ENCODE data around the gene STPG2. TPM values are rescaled to one million over a fixed set of nuclear protein-coding genes. Genes with fewer than 3 reads are reported as not detected.

Gene STPG2
- under 1 TPM in 1 of 2 donors, not detected in 1; 0.25 TPM for total RNA-seq
- long read RNA-seq: 0 reads

DNA sequence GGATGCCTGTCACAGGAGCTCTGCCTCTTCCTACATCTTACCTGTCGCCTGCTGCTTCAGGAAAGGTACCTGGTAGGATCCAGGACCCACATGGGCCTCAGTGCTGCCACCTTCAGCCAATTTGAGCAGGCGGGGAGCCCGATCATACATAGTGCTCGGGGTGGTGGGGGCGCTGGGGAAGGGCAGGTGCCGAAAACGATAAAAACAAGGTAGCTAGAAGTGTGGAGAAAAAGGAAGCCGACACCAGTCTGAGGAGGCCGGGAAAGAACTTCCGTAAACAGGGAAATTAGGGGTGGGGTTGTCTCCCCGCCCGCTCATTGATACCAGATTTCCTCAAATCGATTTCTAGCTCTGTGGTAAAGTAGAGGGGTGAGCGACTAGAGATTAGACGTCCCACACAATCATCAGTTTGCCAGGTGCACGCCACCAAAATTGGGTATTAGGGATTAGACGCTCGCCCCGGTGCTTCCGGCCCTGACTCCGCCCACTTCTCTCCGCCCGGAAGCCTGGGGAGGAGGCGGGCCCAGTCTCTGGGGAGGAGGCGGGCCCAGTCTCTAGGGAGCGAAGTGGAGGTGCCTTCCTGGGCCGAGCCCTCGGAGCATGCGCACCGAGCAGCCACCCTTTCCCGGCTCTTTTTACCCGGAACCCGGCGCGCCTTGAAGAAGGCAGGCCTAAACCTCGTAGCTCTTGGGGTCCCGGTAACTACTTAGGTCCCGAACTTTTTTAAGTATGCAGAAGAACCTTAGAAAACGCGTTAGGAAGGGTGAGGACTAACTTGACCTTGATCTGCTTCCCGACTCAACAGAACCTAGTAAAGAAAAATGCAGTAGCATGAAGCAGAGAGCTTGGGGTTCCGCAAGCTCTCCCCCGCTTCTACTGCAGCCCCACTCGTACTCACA is at the start of gene STPG2:
Gene STPG2, minus strand, starts transcription at position 476 of the 899 bp plus-strand sequence.
- intact Hi-C loops (cut with DNase I, micrococcal nuclease): loop anchor here in 1 of 2 donors (10.0 kb wide), 1 partner anchor 912 kb away; no protein-coding TSS in a partner anchor

GRCh38 chr4:98185279-98185678 is 42.0 kb upstream of the STPG2 start:
- no peak for DNase-seq
- intact Hi-C loops (cut with DNase I, micrococcal nuclease): no loop called here
- no peak for ATAC-seq

More for the DNA sequence above, at the start of gene STPG2:
- ATAC-seq (peak; percentile 99), DNase-seq (peak; percentile 95)

DNA sequence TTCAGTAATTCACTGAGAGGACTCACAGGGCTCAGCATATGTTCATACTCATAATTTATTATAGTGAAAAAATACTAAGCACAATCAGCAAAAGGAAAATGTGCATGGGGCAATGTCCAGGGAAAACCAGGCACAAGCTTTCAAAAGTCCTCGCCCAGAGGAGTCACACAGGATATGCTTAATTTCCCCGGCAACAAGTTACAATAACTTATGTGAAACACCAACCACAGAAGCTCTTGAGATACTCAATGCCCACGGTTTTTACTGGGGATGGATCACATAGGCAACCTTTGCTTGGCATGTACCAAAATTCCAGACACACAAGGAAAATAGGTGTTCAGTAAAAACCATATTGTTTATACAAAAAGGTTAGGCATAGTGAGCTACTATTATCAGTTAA is 38.5 kb upstream of the STPG2 start:
- ATAC-seq: no peak
- DNase-seq: no peak
- intact Hi-C loops (cut with DNase I, micrococcal nuclease): no loop called here

DNA sequence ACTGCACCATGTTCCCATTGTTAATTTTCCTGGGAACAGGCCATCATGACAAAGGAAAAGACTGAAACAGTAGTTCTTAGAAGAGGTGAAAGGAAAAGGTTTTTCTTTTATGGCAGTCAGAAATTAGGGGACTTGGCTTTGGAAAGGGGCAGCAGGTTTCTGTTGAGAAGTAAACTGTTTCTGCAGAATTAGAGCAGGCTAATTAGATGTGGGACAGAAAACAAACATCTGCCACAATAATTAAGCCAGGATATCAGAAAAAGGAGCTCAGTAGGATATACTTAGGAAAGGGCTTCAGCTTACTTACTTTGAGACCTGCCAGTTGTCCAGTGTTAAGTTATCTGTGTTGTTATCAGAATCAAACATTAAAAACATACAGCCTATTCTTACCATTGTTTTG is 36.7 kb upstream of the STPG2 start:
- DNase-seq (no peak), ATAC-seq (no peak)
- intact Hi-C loops (cut with DNase I, micrococcal nuclease): no loop called here

- intact Hi-C loops (cut with DNase I, micrococcal nuclease): no loop called here
- DNase-seq (no peak), ATAC-seq (no peak)
Observed at GRCh38 chr4:98176531-98176930, 33.3 kb upstream of the STPG2 start.

DNA sequence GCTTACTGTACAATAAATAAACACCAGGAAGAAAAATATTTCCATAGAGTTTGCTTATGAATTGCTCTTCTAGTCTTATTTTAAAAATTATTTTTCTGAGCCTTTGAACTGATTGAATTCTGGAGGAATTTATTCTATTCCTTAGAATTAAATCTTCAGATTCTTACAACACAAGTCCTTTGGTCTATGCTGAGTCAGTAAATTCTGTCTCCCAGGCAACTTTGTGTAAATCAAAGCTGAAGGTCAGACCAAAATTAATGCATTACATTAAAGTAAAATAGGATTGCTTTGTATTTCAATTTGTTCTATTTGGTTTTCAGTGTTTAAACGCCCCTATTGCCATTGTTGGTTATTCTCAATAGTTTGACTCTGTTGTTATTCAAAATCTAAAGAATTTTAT is 26.8 kb upstream of the STPG2 start:
- DNase-seq: no peak
- intact Hi-C loops (cut with DNase I, micrococcal nuclease): no loop called here
- no peak for ATAC-seq

GRCh38 chr4:98166731-98167041 is 23.4 kb upstream of the STPG2 start:
- DNase-seq (no peak), ATAC-seq (no peak)
- intact Hi-C loops (cut with DNase I, micrococcal nuclease): no loop called here

DNA sequence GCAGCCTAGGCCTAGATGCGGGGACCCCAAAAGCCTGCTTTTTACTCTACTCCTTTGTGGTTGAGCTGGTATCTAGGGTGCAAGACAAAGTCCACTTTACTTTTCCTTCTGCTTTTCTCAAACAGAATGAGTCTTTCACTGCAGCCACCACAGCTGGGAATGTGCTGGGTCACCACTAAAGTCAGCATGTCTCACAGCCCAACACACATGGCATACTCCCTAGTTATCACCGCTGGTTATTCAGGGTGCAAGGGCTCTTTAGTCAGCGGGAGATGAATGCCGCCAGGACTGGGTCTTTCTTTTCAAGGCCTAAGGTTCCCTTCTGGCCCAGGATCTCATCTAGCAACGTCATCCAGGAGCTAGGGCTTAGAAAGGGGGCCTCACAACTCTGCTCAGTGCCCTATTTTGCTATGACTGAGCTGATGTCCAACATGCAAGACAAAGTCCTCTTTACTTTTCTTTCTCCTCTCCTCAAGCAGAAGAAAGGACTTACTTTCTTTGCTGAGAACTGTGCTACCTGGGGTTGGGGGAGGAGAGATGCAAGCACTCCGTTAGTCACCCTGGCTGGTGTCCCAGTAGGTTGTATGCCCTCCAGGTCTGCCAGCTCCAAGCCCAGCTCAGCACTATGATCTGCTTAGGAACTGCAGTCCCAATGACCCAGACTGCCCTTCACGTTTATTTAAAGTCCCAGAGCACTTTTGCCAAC is 22.9 kb upstream of the STPG2 start:
- no peak for ATAC-seq
- no peak for DNase-seq
- intact Hi-C loops (cut with DNase I, micrococcal nuclease): no loop called here

DNA sequence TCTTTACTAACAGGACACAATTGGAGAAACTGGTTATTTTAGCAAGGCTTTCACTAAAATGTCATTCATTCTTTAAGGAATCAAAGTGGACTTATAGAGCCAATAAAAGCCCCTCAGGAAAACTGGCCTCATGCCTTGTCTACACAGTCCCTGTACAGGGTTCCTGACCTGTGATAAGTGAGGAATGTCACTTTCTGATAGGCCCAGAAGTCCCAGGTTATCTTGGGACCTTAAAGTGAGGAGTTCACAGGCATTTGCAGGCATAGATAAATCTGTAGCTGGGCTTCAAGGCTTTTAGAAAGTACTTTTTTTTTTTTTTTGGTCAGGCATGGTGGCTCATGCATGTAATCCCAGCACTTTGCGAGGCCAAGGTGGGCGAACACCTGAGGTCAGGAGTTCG is 19.4 kb upstream of the STPG2 start:
- intact Hi-C loops (cut with DNase I, micrococcal nuclease): no loop called here
- DNase-seq (no peak), ATAC-seq (no peak)

GRCh38 chr4:98151145-98151924 is 8.1 kb upstream of the STPG2 start:
- ATAC-seq: no peak
- no peak for DNase-seq
- intact Hi-C loops (cut with DNase I, micrococcal nuclease): no loop called here

- DNase-seq (no peak), ATAC-seq (no peak)
- intact Hi-C loops (cut with DNase I, micrococcal nuclease): no loop called here
Observed at GRCh38 chr4:98150092-98150761, 7.0 kb upstream of the STPG2 start.

GRCh38 chr4:98148856-98149255 is 5.6 kb upstream of the STPG2 start:
- no peak for DNase-seq
- ATAC-seq: no peak
- intact Hi-C loops (cut with DNase I, micrococcal nuclease): loop anchor here in 1 of 2 donors (10.0 kb wide), 1 partner anchor 906 kb away; no protein-coding TSS in a partner anchor

GRCh38 chr4:98126141-98126540 is 17.1 kb downstream of the STPG2 start:
- intact Hi-C loops (cut with DNase I, micrococcal nuclease): no loop called here
- DNase-seq (no peak), ATAC-seq (no peak)

- no peak for ATAC-seq
- intact Hi-C loops (cut with DNase I, micrococcal nuclease): no loop called here
- DNase-seq: no peak
Observed at GRCh38 chr4:98125585-98125984, 17.7 kb downstream of the STPG2 start.

GRCh38 chr4:98117363-98117762 is 25.9 kb downstream of the STPG2 start:
- DNase-seq (no peak), ATAC-seq (no peak)
- intact Hi-C loops (cut with DNase I, micrococcal nuclease): no loop called here

DNA sequence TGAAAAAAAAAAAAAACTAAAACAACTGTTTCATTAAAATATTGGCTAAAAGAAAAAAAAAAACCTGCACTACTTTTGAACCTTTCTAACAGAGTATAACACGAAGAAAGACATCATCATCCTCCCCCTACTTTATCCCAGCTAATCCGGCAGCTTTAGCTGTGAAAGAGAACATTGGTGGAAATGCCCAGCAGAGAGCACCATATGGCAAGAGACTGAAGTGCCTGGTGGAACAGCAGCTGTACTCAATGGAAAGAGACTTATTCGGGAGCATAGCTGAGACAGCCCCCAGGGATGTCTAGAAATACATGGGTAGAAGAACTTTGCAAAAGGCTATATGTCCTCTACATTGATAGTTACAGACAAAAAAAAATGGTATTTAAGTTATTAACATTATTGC is 30.3 kb downstream of the STPG2 start:
- ATAC-seq (no peak), DNase-seq (peak in 1 of 2 donors; percentile 5)
- intact Hi-C loops (cut with DNase I, micrococcal nuclease): no loop called here

DNA sequence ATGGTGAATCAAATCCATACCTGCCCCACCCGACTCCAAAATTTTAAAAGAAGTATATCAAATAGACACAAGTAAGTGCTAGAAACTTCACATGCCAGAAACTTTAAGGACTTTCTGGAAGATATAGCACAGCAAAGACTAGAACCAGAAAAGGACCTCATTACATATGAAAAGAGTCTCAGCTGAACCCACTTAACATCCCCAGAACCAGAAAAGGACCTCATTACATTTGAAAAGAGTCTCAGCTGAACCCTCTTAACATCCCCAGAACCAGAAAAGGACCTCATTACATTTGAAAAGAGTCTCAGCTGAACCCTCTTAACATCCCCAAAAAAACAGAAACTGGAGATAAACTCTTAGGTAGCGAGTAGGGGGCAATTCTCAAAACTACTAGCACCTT is 32.3 kb downstream of the STPG2 start:
- no peak for DNase-seq
- intact Hi-C loops (cut with DNase I, micrococcal nuclease): no loop called here
- ATAC-seq: no peak

DNA sequence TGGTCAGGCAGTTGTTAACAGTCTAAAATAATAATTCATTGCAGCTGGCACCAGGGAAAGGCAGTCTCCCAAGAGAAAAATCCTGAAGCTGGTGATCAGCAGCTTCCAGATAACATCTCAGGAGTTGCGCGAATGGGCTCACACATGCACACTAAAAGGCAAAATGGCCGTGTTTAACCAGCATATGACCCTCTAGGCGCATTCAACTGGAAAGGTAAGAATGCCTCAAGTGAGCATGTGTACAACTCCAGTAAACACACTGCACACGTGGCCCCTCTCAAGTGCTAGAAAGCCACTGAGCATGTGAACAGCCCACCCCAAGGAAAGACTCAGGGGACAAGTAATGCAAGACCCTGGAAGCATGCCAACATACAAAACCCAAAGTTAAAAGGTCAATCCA is 33.1 kb downstream of the STPG2 start:
- DNase-seq (no peak), ATAC-seq (no peak)
- intact Hi-C loops (cut with DNase I, micrococcal nuclease): no loop called here

DNA sequence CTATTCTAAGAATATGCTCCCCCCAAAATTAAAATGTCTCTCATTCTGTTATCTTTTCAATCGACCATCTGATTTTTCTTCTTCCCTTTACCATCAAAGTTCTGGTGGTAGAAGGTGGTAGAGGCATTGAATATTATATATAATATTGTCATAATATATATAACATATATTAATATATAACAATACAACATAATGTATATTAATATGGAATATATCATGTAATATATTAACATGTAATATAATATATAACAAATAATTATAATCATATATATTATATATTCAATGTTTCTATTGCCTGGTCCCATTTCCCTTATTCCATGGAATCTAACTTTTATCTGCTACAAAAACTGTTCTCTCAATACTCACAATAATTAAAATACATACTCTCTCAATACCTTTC is 40.6 kb downstream of the STPG2 start:
- DNase-seq (no peak), ATAC-seq (no peak)
- intact Hi-C loops (cut with DNase I, micrococcal nuclease): no loop called here
